SK-N-MC (cell line): Measurements from ENCODE around the gene CHPF.

Experiments used
- DNase-seq: peaks from one replicate; pipeline ENCODE4 v3.0.0-alpha.2; 2011; ENCODE audit warnings: low read depth, low spot score
- H3K27ac ChIP-seq: fragments of 200-600 bp; sonication (generic); 2 replicates; pipeline ENCODE4 v1.5.1; 2016; ENCODE audit warnings: mixed run types
- H3K36me3 ChIP-seq: fragments of 200-600 bp; sonication (generic); 2 replicates; pipeline ENCODE4 v1.6.1; 2017; ENCODE audit warnings: antibody characterized with exemption, low read length, mixed read lengths; ENCODE audit not compliant: insufficient read depth
- H3K4me3 ChIP-seq: fragments of 200-600 bp; sonication (generic); 2 replicates; pipeline ENCODE4 v1.5.1; 2016
- H3K9ac ChIP-seq: fragments of 200-600 bp; sonication (generic); 2 replicates; pipeline ENCODE4 v1.8.0; 2017; ENCODE audit warnings: mixed run types, mixed read lengths; ENCODE audit not compliant: insufficient read length
- H3K9me3 ChIP-seq: fragments of 200-600 bp; sonication (generic); 2 replicates; pipeline ENCODE4 v1.6.1; 2017; ENCODE audit warnings: low read depth, mild to moderate bottlenecking, antibody characterized with exemption, low read length, moderate library complexity, mixed read lengths
- EZH2 ChIP-seq: fragments of 200-600 bp; sonication (generic); IDR thresholded peaks from one replicate; pipeline ENCODE4 v1.6.1; 2017; ENCODE audit warnings: antibody characterized with exemption
- FOXP2 ChIP-seq: optimal IDR thresholded peaks from 2 replicates; pipeline ENCODE3; 2011; ENCODE audit warnings: mild to moderate bottlenecking, moderate library complexity; ENCODE audit not compliant: insufficient read depth; ENCODE audit errors: extremely low read length, control extremely low read depth
- POLR2AphosphoS5 ChIP-seq: IDR thresholded peaks from 2 replicates; pipeline ENCODE4 v1.6.1; 2012; ENCODE audit warnings: mild to moderate bottlenecking, low read depth, low read length, borderline replicate concordance

The CHPF gene, protein sequence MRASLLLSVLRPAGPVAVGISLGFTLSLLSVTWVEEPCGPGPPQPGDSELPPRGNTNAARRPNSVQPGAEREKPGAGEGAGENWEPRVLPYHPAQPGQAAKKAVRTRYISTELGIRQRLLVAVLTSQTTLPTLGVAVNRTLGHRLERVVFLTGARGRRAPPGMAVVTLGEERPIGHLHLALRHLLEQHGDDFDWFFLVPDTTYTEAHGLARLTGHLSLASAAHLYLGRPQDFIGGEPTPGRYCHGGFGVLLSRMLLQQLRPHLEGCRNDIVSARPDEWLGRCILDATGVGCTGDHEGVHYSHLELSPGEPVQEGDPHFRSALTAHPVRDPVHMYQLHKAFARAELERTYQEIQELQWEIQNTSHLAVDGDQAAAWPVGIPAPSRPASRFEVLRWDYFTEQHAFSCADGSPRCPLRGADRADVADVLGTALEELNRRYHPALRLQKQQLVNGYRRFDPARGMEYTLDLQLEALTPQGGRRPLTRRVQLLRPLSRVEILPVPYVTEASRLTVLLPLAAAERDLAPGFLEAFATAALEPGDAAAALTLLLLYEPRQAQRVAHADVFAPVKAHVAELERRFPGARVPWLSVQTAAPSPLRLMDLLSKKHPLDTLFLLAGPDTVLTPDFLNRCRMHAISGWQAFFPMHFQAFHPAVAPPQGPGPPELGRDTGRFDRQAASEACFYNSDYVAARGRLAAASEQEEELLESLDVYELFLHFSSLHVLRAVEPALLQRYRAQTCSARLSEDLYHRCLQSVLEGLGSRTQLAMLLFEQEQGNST

DNA sequence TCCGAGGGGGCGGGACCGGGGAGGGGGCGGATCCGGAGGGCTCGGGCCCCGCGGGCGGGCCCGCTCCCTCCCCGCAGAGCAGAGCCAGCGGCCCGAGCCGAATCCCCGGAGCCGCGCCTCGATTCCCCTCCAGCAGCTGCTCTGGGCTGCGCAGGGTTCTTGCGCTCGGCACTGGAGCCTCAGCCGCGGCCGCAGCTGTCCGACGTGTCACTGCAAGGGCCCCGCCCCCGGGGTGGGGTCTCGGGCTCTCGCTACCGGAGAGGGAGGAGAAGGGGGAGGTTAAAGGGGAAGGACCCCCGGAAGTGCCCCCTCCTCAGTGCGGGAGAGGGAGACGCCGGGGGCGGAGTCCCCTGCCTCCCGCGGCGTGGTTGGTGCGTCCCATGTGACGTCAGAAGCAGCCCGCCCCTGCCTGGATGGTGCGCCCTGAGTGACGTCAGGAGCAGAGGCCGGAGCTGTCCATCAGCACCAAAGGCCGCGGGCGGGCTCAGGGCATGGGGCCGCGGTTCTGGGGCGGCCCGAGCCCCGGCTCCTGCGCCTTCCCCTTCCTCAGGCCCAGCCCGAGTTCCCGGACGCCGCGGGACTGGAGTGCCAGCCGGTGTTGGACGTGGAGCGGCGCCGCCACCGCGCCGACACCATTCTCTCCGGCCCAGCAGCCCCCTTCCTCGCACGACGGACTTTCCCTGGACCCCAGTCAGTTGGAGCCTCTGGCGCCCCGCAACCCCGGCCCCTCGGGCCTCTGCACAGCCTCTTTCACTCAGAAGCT lies at the start of gene CHPF, which contains the start of gene TMEM198:
TSS of gene CHPF (minus strand) at position 214 of the 763 bp plus-strand sequence. CDS start 271 bp downstream, outside the sequence.
TSS of gene TMEM198 (plus strand) at position 433 of the 763 bp plus-strand sequence. CDS start 700 bp downstream, outside the sequence.
- Histone ChIP-seq H3K27ac (no peak within 1 kb of the TSS), H3K9ac (peak within 1 kb of the TSS; percentile 59), H3K4me3 (peak within 1 kb of the TSS; percentile 78), H3K36me3 (no peaks in the 10 kb centered on the region), H3K9me3 (no peaks in the 10 kb centered on the region)
- DNase-seq, result peak; percentile 70
- TF ChIP-seq EZH2, result no peak
- TF ChIP-seq POLR2AphosphoS5, result peak; percentile 36; the same call in 1 of the 2 replicates
- TF ChIP-seq FOXP2, result peak; percentile 92

DNA sequence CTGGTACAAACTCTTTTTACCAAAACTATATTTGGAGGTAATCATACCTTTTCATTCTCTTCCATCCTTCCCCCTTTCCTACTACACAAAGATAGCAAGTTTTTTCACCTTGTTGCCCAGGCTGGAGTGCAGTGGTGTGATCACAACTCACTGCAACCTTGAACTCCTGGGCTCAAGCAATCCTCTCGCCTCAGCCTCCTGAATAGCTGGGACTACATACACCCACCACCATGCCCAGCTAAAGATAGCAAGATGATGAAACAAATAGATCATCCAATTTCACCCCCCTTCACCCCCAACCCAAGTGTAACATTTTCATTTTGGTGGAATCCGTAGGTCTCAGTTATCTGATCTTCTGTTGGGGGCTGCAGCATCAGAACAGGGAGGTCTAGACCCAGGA lies 49.5 kb upstream of the CHPF start:
- TF ChIP-seq EZH2, result no peak
- TF ChIP-seq POLR2AphosphoS5, result no peak
- Histone ChIP-seq H3K36me3 (no peaks in the 10 kb centered on the region), H3K27ac (no peak overlapping the region), H3K9me3 (no peaks in the 10 kb centered on the region), H3K4me3 (no peak overlapping the region), H3K9ac (no peak overlapping the region)
- DNase-seq, result no peak

DNA sequence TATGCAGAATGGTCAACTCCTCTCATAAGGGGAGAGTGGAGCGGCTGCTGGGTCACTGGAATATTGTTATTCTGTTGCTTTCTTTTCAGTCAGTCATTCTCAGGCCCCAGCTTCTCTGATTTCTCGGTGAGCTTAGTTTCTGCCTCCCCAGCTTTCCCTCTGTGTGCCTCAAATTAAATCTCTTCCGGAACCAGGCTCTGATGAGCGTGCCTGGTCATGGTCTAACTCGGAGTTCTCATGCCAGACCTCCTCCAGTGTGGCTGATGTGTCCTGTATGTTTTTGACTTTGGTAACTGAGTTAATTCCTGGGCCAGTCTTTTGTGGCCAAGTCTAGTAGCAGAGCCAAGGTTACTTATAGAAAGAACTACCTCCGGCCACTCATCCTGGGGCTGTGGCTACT lies 49.1 kb upstream of the CHPF start:
- DNase-seq, result no peak
- TF ChIP-seq POLR2AphosphoS5 (peak; percentile 44), FOXP2 (no peak), EZH2 (no peak)
- no peak overlapping the region for H3K27ac ChIP-seq
- no peak overlapping the region for H3K4me3 ChIP-seq
- no peaks in the 10 kb centered on the region for H3K36me3 ChIP-seq
- H3K9ac ChIP-seq, result no peak overlapping the region
- no peaks in the 10 kb centered on the region for H3K9me3 ChIP-seq

DNA sequence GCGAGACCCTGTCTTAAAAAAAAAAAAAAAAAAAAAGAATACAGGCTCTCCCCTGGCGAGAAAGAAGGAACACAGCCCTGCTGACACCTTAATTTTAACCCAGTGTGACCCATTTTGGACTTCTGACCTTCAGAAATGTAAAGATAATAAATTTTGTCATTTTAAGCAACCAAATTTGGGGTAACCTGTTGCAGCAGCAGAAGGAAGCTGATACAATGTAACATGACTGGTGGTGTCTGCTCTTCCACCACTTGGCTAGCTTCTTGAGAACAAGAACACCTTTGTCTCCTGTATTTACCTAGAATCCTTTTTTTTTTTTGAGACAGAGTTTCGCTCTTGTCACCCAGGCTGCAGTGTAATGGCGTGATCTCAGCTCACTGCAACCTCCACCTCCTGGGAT lies 47.5 kb upstream of the CHPF start:
- H3K9ac ChIP-seq, result no peak overlapping the region
- H3K9me3 ChIP-seq, result no peaks in the 10 kb centered on the region
- H3K27ac ChIP-seq, result no peak overlapping the region
- H3K4me3 ChIP-seq, result no peak overlapping the region
- no peaks in the 10 kb centered on the region for H3K36me3 ChIP-seq
- DNase-seq, result no peak
- TF ChIP-seq FOXP2 (no peak), POLR2AphosphoS5 (no peak), EZH2 (no peak)

DNA sequence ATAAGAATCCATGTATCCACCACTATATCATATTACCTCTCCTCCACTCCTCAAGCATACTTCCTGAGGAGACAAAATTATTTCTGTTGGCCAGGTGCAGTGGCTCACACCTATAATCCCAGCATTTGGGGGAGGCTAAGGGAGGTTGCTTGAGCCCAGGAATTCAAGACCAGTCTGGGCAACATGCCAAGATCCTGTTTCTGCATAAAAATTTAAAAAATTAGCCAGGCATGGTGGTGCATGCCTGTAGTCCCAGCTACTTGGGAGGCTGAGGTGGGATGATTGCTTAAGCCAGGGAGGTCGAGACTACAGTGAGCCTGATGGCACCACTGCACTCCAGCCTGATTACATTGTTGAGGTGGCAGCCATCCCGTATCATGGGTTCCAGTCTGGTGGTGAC lies 37.7 kb upstream of the CHPF start:
- Histone ChIP-seq H3K9me3 (no peaks in the 10 kb centered on the region), H3K9ac (no peak overlapping the region), H3K27ac (no peak overlapping the region), H3K36me3 (no peaks in the 10 kb centered on the region), H3K4me3 (no peak overlapping the region)
- TF ChIP-seq FOXP2, result no peak
- TF ChIP-seq POLR2AphosphoS5, result no peak
- no peak for TF ChIP-seq EZH2
- no peak for DNase-seq

DNA sequence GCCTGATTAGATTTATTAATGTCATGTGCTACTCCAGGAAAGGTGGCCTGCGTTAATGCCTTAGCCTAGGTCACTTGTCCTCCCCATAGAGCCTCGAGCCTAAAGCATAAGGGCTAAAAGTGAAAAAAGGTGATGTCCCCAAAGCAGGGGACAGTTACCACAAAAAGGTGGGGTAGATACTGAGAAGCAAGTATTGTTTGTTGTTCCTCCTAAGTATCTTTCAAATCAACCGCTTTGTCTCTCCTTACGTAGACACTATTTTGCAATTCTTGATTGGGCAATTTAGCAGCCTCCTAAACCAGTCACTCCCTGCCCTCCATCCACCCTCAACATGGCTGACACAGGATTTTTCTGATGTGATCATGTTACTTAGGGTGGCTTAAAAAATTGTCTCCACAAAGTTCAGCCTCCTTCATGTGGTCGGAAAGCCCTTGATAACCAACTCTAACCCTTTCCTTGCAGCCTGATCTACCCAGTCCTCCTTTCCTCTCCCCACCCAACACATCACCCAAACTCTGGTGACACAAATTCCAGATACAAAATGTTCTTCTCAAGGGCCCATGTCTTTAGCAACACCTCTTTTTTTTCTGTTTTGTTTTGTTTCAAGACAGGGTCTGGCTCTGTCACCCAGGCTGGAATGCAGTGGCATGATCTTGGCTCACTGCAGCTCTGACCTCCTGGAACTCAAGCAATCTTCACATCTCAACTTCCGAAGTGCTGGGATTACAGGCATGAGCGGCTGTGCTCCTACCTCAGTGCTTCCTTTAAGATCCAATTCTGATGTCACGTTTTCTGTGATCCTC lies 35.4 kb upstream of the CHPF start:
- Histone ChIP-seq H3K27ac (no peak overlapping the region), H3K9me3 (no peaks in the 10 kb centered on the region)
- no peak for DNase-seq

DNA sequence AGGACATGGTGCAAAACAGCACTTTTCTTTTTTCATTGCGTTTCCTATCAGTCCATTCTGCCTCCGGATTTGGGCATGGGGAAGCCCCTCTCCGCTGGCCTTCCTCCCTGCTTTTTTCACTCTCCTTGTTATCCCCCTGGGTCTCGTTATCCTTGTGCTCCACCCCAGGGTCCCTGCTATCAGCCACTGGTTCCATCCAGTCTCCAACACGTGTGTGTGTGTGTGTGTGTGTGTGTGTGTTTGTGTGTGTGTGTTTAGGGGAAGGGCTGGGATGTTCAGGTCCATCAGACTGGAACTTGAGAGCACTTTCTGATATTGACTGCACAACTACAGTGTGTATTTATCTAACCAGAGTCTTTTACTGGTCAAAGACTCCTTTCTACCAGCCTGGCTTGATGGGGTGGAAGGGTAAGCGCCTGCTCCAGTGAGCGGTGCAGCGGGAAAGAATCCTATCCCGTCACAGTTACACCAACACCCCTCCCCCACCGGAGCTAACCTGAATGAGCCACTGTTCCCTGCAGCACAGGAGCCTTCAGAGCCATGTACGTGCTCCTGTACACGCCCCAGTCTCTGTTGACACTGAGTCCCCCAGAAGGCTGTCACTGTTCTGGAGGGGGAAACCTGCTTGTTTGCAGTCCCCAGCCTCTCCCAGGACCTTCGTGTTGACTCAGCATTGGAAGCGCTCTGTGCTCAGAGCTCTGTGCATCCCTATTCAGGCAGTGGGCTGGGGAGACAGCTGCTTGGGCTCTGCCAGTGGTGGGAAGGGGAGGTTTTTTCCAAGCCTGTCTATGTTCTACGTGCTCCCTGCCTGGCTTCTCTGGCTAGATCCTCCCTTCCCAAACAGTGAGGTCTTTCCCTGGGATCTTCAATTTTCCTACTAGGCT lies 33.1 kb upstream of the CHPF start:
- Histone ChIP-seq H3K27ac (no peak overlapping the region), H3K9ac (no peak overlapping the region), H3K9me3 (no peaks in the 10 kb centered on the region), H3K4me3 (no peak overlapping the region), H3K36me3 (no peaks in the 10 kb centered on the region)
- no peak for DNase-seq
- TF ChIP-seq EZH2 (no peak), POLR2AphosphoS5 (no peak), FOXP2 (no peak)

More for the DNA sequence above, 35.4 kb upstream of the CHPF start:
- no peaks in the 10 kb centered on the region for H3K36me3 ChIP-seq
- H3K9ac ChIP-seq, result no peak overlapping the region
- TF ChIP-seq FOXP2, result no peak
- TF ChIP-seq POLR2AphosphoS5, result no peak
- no peak for TF ChIP-seq EZH2
- H3K4me3 ChIP-seq, result no peak overlapping the region
